ENCODE data around the gene SIMC1.
"Not testable (repeated sequence)": the region's sequence is repeated elsewhere in the genome, so short reads cannot be mapped to it uniquely, and the experiment has no call there.

DNA sequence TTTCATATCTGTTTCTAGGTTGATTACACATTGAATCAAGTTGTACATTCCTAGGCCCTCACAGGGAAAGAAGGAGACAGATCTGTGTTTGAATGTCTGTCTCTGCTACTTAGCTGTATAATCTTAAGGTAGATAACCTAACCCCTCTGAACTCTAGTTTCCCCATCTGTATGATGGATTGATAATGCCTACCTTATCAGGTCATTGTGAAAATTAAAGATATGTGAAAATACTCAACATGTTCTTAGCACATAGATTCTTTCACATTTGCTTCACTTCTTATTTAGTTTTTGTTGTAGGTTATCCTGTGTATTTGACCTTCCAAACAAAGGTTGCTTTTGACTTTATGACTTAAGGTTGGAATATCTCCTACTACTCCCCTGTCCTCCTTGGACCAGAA, 50.8 kb downstream of the SIMC1 start:
- TF ChIP-seq, protein P1, sequence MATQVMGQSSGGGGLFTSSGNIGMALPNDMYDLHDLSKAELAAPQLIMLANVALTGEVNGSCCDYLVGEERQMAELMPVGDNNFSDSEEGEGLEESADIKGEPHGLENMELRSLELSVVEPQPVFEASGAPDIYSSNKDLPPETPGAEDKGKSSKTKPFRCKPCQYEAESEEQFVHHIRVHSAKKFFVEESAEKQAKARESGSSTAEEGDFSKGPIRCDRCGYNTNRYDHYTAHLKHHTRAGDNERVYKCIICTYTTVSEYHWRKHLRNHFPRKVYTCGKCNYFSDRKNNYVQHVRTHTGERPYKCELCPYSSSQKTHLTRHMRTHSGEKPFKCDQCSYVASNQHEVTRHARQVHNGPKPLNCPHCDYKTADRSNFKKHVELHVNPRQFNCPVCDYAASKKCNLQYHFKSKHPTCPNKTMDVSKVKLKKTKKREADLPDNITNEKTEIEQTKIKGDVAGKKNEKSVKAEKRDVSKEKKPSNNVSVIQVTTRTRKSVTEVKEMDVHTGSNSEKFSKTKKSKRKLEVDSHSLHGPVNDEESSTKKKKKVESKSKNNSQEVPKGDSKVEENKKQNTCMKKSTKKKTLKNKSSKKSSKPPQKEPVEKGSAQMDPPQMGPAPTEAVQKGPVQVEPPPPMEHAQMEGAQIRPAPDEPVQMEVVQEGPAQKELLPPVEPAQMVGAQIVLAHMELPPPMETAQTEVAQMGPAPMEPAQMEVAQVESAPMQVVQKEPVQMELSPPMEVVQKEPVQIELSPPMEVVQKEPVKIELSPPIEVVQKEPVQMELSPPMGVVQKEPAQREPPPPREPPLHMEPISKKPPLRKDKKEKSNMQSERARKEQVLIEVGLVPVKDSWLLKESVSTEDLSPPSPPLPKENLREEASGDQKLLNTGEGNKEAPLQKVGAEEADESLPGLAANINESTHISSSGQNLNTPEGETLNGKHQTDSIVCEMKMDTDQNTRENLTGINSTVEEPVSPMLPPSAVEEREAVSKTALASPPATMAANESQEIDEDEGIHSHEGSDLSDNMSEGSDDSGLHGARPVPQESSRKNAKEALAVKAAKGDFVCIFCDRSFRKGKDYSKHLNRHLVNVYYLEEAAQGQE (IDR thresholded peaks at IDR 0.05), result not testable (repeated sequence)
- TF ChIP-seq HOXB13 (CRISPR knock-in tag; IDR thresholded peaks at IDR 0.05; ENCODE audit: low read depth); ZNF302 (CRISPR knock-in tag; IDR thresholded peaks at IDR 0.05); CEBPB (IDR thresholded peaks at IDR 0.05); ZFP36 (IDR thresholded peaks at IDR 0.05; ENCODE audit: borderline replicate concordance, partially characterized antibody); RNF2 (IDR thresholded peaks at IDR 0.05; ENCODE audit: borderline replicate concordance, low read depth): not testable (repeated sequence)
- TF ChIP-seq, protein P2, sequence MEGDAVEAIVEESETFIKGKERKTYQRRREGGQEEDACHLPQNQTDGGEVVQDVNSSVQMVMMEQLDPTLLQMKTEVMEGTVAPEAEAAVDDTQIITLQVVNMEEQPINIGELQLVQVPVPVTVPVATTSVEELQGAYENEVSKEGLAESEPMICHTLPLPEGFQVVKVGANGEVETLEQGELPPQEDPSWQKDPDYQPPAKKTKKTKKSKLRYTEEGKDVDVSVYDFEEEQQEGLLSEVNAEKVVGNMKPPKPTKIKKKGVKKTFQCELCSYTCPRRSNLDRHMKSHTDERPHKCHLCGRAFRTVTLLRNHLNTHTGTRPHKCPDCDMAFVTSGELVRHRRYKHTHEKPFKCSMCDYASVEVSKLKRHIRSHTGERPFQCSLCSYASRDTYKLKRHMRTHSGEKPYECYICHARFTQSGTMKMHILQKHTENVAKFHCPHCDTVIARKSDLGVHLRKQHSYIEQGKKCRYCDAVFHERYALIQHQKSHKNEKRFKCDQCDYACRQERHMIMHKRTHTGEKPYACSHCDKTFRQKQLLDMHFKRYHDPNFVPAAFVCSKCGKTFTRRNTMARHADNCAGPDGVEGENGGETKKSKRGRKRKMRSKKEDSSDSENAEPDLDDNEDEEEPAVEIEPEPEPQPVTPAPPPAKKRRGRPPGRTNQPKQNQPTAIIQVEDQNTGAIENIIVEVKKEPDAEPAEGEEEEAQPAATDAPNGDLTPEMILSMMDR (IDR thresholded peaks at IDR 0.05), result not testable (repeated sequence)
